Fibroblast of skin of back (primary cell): ENCODE results near the gene MCTP1.

ENCODE experiments used
- DNase-seq: peaks from one replicate; pipeline ENCODE4 v3.0.0-alpha.2; 2013

The MCTP1 gene

DNA sequence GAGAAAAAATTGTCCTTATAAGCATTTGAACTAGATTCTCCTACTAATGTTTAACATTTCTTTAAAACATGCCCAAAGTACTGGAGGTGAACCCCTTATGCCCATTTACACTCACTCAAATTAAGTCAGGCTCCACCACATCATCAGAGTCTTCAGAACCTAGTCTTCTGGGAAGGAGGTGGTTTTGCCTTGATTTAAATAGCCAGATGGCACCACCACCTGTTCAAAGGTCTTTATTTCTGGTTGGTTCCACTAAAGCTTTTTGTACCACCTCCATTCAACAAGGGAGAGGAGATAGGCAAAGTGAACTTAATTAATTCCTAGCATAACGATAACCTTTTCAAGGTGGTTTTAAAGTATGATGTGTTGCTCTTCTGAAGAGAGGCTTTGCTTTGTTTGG, 476.9 kb downstream of the MCTP1 start:
- DNase-seq = no peak

- DNase-seq = peak; percentile 26
Observed at GRCh38 chr5:94802450-94802849, 482.4 kb downstream of the MCTP1 start.

DNA sequence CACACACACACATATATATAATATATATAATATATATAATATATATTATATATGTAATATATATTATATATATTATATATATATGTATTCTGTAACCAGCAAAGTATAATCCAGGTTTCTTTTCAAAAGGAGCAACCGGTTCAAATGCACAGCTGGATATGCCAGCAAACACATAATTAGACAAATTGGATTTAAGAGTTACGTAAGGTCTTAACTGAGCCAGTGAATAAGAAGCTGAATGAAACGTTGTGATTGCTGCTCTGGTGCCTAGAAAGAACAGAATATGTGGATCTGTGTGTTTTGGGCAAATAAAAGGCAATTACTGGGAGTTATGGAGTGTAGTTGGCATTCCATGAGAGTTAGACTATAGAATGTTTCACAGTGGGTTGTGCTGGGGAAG, 488.3 kb downstream of the MCTP1 start:
- DNase-seq = no peak

- peak; percentile 66 for DNase-seq
Observed at GRCh38 chr5:94793816-94794198, 491.1 kb downstream of the MCTP1 start.

DNA sequence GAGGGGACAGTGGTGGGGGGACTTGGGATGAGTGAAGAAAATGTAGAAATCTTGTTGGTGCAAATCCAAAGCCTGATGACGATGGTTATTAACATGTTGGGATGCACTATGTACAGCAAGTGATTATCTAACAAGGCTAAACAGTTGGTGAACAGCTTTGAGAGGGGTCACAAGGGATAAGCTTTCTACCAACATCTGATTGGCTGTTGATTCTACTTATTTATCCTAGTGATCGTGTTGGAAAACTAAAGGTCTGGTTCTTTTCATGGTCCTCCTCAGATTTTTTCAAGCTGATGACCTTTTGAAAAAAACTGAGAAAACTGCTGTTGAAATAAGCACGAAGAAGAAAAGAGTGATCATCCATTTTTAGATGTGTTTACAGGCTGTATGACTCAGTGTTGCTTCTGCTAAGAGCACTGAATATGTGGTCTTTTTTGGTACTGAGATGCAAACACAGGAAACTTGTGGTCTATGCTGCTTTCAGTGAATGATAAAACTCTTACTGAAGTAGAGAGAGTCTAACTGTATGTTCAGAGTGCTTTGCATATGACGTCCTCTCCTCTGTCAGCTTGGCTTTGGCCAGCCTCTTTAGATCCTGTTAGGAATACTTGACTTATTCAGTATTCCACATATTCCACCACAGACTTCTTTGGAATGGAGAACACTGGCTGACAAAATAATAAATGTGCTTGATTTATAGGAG, 491.6 kb downstream of the MCTP1 start:
- peak; percentile 86 for DNase-seq

DNA sequence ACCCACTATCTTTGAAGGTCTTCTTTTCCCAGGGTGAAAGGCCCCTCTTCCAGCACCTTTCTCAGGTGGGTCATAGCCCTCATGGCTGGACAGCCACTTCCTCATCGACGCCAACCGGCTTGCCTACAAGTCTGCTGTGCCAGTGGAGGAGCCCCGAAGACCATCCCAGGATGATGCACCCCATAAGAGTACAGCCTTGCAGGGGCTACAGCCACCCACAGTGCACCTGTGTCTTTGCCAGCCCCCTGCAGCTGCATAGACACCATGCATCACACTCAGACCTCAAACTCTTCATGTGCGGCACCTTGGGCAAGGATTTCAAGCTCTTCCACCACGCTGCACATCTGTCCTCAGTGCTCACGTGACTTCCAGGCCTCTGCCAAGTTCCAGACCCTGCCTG, 493.1 kb downstream of the MCTP1 start:
- no peak for DNase-seq

DNA sequence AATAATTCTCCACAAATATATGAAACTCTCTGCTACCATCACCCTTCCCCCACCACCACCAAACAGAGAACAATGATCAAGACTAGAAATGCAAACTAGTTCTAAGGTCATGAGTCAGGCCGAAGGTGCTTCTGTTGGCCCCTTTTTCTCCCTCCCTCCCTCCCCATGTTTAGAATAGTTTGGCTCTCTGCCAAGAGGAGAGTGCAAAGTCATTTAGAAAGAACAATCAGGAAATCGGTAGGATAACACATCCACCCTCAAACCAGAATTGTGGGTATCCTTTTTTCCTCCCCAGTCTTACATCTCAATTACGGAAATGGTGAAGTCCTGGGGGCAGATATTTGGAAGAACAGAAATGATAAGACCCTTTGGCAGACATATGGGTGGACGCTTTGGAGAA, 496.4 kb downstream of the MCTP1 start:
- no peak for DNase-seq

DNA sequence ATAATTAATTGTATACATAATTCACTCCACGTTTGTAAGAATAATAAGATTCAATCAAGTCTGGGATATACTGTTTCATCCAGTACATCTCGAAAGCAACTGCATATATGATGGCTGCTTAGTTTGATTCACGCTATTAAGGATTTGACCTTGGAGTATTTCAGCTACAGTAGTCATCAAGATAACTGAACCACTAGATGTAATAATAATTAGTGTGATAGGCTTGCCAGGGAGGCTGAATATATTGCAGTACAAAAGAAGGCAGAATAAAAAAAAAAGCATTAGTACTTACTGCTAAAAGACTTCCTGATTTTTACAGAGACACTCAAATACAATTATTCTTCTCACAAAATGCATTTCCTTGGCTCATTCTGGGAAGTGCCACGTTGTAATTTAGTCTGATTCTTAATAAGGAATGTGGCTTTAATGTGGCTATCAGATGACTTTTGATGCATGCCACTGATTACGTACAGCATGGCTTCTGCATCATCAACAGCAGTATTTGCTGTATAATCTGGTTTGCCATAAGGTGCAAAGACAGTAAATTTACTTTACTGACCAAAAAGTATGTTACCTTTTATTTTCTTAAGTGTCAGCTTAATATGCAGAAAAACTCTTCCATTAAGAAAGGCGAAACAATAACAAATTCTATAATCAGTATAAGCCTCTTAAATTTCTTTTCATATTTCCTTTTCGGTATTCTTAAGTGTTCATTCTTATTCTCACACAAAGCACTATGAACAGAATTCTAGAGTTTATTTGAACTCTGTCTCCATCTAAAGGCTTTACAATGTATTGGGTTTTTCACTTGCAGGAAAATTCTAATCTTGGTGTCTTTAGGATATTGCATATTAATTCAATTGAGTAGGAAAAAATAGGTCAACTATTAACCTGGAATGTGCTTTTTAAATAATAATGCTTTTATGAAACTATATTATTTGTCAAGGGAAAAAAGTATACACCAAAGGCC, 500.1 kb downstream of the MCTP1 start:
- no peak for DNase-seq

DNA sequence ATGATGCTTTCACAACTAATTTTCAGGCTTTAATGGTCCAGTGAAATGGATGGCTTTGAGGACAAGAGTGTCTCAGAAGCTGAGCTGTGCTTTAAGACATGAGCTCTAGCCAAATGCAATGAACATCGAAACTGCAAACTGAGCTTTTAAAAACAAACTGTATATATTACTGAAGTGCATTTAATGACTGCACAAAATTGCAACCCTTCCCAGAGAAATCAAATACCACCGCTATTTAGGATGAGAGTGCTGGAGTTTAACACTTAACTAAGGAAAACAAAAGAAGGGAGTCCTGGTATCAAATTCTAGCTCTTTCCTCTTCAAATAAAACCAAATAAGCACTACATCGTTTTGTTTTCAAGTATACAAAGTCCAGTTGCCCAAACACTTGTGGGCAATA, 502.5 kb downstream of the MCTP1 start:
- no peak for DNase-seq

DNA sequence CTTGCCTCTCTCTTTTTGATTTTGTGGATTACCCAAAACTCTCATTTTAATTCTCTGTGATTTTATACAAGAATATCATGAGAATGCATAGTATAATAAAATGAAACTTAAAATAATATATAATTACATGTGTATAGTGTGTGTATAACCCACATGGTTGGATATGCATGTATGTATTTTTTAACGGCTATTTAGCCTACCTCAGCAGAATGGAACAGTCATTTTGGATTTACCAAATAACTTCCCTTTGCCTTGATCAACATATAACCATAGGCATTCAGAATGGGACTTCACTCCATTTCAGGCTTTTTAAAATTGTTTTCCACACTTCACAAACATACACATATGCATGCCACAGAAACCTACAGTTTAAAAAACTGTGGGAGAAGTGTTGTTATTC, 505.2 kb downstream of the MCTP1 start:
- no peak for DNase-seq

GRCh38 chr5:94778732-94779131, 506.2 kb downstream of the MCTP1 start:
- DNase-seq = no peak

- no peak for DNase-seq
Observed at GRCh38 chr5:94778299-94778698, 506.6 kb downstream of the MCTP1 start.

GRCh38 chr5:94777056-94777880, 507.6 kb downstream of the MCTP1 start:
- DNase-seq = no peak

- DNase-seq = peak; percentile 26
Observed at GRCh38 chr5:94776167-94776566, 508.7 kb downstream of the MCTP1 start.

- no peak for DNase-seq
Observed at GRCh38 chr5:94775088-94775487, 509.8 kb downstream of the MCTP1 start.

- DNase-seq = no peak
Observed at GRCh38 chr5:94771742-94772141, 513.2 kb downstream of the MCTP1 start.

- DNase-seq = no peak
Observed at GRCh38 chr5:94769996-94770395, 514.9 kb downstream of the MCTP1 start.

DNA sequence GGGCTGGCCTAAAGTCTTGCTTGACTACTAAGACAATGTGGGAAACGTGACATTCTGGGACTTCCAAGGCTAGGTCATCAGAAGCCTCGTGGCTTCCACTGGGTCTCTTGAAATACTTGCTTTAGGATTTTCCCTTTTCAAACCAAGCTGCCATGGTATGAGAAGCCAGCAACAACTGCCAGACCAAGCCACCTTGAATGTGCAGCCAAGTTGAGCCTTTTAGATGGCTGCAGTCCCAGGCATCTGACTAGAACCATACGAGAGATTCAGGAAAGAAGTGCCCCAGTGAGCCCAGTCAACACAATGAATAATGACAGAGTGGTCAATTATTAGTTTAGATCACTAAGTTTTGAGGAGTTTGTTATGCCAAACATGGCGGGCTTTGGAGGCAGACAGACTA, 523.1 kb downstream of the MCTP1 start:
- DNase-seq = no peak

DNA sequence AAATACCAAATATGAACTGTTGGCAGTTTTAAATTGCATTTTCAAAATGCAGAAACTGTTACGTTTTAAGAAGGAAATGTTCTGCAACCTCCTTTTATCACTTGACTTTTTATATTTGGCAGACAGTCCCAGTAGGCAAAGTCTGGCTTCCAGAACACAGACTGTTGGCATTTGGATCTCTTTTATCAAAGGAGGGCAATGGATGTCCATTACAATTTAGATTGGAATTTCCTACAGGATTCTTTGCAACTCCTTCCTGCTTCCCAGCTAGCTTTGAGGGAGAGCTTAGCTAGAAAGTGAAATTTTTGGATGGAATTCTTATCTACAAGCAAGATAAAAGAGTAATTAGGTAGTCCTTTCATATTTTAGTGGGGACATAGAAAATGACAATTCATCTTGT, 523.8 kb downstream of the MCTP1 start:
- DNase-seq = no peak

DNA sequence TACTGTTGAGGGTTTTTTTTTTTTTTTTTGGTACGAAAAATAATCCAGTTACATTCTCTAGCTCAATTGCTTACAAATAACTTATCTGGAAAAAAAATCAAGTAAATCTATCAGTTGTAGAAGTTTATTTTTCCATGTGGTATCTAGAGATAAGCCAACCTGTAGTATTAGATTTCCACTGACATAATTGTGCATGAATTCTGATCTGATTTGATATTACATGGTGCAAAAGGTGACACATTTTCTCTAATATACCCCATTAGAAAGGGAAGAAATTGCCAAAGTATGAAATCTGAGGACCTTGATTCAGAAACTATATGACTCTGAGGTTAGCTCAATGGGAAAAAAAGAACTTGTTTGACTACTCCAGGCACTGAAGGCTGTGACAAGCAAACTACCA, 524.9 kb downstream of the MCTP1 start:
- DNase-seq = no peak

DNA sequence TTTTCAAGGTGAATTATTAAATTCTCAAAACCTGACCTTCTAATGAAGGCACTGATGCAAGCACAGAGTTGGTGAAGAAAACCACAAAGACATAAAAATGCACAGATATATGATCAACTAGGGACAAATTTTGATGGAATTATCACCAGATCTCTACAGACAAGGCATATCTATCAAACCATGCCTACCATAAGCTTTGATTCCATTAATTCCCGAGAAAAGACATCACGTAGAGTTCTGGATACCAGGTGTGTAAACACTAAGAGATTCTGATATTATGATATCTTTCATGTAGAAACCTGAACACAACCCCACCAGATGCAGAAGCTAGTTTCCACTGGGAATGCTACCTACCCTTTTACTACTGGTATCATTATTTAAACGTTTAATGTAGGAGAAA, 525.9 kb downstream of the MCTP1 start:
- no peak for DNase-seq

GRCh38 chr5:94754824-94755223, 530.1 kb downstream of the MCTP1 start:
- DNase-seq = peak; percentile 9

DNA sequence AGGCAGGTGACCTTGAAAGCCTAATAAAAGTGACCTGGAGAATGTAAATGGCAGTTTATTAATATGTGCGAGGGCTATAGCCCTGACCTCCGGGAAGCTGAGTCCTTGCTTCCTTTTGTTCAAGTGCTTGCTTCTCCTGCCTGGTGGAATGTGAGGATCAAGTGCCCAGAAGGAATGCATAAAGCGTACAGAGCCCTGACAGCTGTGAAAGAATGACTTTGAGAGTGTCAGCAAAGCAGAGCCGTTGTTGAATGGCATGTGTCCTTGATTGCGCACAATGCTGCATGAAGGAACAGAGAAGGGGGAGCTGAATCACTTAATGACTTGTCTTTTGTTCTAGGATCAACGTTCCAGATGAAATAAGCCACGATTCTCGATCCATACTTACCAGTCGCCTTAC, 533.4 kb downstream of the MCTP1 start:
- DNase-seq = no peak
